HepG2 (cell line): ENCODE data around the gene ARPC1B. TPM values are rescaled to one million over a fixed set of nuclear protein-coding genes. Genes with fewer than 3 reads are reported as not detected.
A peak's percentile ranks its signal among the peaks of the same experiment; 100 is the strongest.

Source experiments
- ARNT2 ChIP-seq: sonication (generic); formaldehyde crosslinking; IDR thresholded peaks from 2 replicates; pipeline ENCODE4 v1.8.0; 2022; ENCODE audit warnings: mild to moderate bottlenecking, low read depth, missing genetic modification reagents, moderate library complexity
- DRAP1 ChIP-seq: IDR thresholded peaks from 2 replicates; pipeline ENCODE4 v1.6.1; 2016; ENCODE audit warnings: missing genetic modification reagents, missing compliant biosample characterization
- ELK4 ChIP-seq: sonication (generic); formaldehyde crosslinking; IDR thresholded peaks from 2 replicates; pipeline ENCODE4 v1.9.0; 2021; ENCODE audit warnings: missing genetic modification reagents, borderline replicate concordance
- GABPA ChIP-seq, 2 experiments: IDR thresholded peaks; 2 replicates each; pipeline ENCODE4 v1.6.1; 2011 to 2016; ENCODE audit warnings: low read depth in 2 of 2, low read length in 1 of 2, missing biosample characterization in 1 of 2, missing genetic modification characterization in 1 of 2
- HNRNPLL ChIP-seq: fragments of 200-400 bp; formaldehyde crosslinking; IDR thresholded peaks from 2 replicates; pipeline ENCODE4 v1.6.1; 2017; ENCODE audit warnings: mild to moderate bottlenecking, low read depth, low read length; ENCODE audit not compliant: poor library complexity, severe bottlenecking
- HOXA7 ChIP-seq: sonication (generic); formaldehyde crosslinking; IDR thresholded peaks from 2 replicates; pipeline ENCODE4 v1.8.1; 2022; ENCODE audit warnings: mild to moderate bottlenecking, missing genetic modification reagents, moderate library complexity
- IRF9 ChIP-seq: sonication (generic); formaldehyde crosslinking; IDR thresholded peaks from 2 replicates; pipeline ENCODE4 v1.8.0; 2022; ENCODE audit warnings: missing genetic modification reagents, mild to moderate bottlenecking, borderline replicate concordance
- MIER3 ChIP-seq: IDR thresholded peaks from 2 replicates; pipeline ENCODE4 v1.6.1; 2016; ENCODE audit warnings: missing compliant biosample characterization, borderline replicate concordance
- NBN ChIP-seq: fragments of 450-650 bp; conservative IDR thresholded peaks from 2 replicates; pipeline ENCODE4 v1.6.1; 2017
- NCOA1 ChIP-seq: sonication (generic); formaldehyde crosslinking; IDR thresholded peaks from 2 replicates; pipeline ENCODE4 v1.9.0; 2021; ENCODE audit warnings: missing genetic modification reagents
- NCOA2 ChIP-seq: sonication (generic); formaldehyde crosslinking; IDR thresholded peaks from 2 replicates; pipeline ENCODE4 v1.8.0; 2022; ENCODE audit warnings: inconsistent platforms
- PATZ1 ChIP-seq: sonication (generic); formaldehyde crosslinking; IDR thresholded peaks from 2 replicates; pipeline ENCODE4 v1.4.0; 2020; ENCODE audit warnings: missing genetic modification reagents
- SP1 ChIP-seq, 2 experiments: fragments of 450-650 bp in 1 of 2; sonication (generic) in 1 of 2; formaldehyde crosslinking in 1 of 2; IDR thresholded peaks; 2 replicates each; pipeline versions ENCODE4 v1.4.0 to v1.6.1; 2016 to 2020; ENCODE audit warnings: missing genetic modification reagents in 1 of 2
- THYN1 ChIP-seq: sonication (generic); formaldehyde crosslinking; IDR thresholded peaks from 2 replicates; pipeline ENCODE4 v1.8.1; 2023; ENCODE audit warnings: low read depth, mild to moderate bottlenecking, moderate library complexity, missing genetic modification reagents, borderline replicate concordance
- ZNF329 ChIP-seq: sonication (generic); formaldehyde crosslinking; IDR thresholded peaks from 2 replicates; pipeline ENCODE4 v1.9.0; 2021; ENCODE audit warnings: low read depth, mild to moderate bottlenecking, missing genetic modification reagents
- ZNF543 ChIP-seq: sonication (generic); formaldehyde crosslinking; IDR thresholded peaks from 2 replicates; pipeline ENCODE4 v1.4.0; 2020; ENCODE audit warnings: mild to moderate bottlenecking, missing genetic modification reagents
- ZNF878 ChIP-seq: sonication (generic); formaldehyde crosslinking; IDR thresholded peaks from 2 replicates; pipeline ENCODE4 v1.8.1; 2023; ENCODE audit warnings: mild to moderate bottlenecking, missing genetic modification reagents, moderate library complexity
- polyA plus RNA-seq, 8 experiments: library from polyadenylated mRNA; depleted of rRNA in 3 of 8; stranded (reverse) in 7 of 8; unstranded in 1 of 8; fragments of >200 nt; fragmentation: Illumina TruSeq in 4 of 8; extraction: Trizol in 4 of 8; gene quantifications; 2 replicates each; pipeline versions ENCODE4 v1.2.1 to v1.2.3, GENCODE V29; 2011 to 2016; ENCODE audit warnings: low read depth in 4 of 8, missing spikeins in 1 of 8, mixed read lengths in 1 of 8; ENCODE audit not compliant: insufficient read depth in 1 of 8
- total RNA-seq, 5 experiments: library from RNA; depleted of rRNA; stranded (reverse); fragments of >200 nt; fragmentation: Illumina TruSeq; extraction: Trizol; gene quantifications; 2 replicates each; pipeline ENCODE4 v1.2.3, GENCODE V29; 2016; ENCODE audit warnings: low read depth in 1 of 5
- TF ChIP-seq, protein P1 (sequence below): IDR thresholded peaks from 2 replicates; pipeline ENCODE4 v1.6.1; 2018; ENCODE audit warnings: missing genetic modification reagents
- TF ChIP-seq, protein P2 (sequence below): sonication (generic); formaldehyde crosslinking; IDR thresholded peaks from 2 replicates; pipeline ENCODE4 v1.5.1; 2020; ENCODE audit warnings: missing genetic modification reagents, mild to moderate bottlenecking, borderline replicate concordance

ARPC1B gene
- total and polyA plus RNA-seq, 2 of the 13 experiments (the other 11 are each of a cell fraction or from before 2014, with no cell fraction given): 72.9 to 89.1 TPM

GRCh38 chr7:99374111-99375064, at the start of gene ARPC1B (continued):
- TF ChIP-seq ELK4 (CRISPR knock-in tag) (no peak), THYN1 (CRISPR knock-in tag) (no peak), MIER3 (CRISPR knock-in tag) (no peak), ZNF543 (CRISPR knock-in tag) (no peak), NCOA2 (CRISPR knock-in tag) (no peak), PATZ1 (CRISPR knock-in tag) (peak; percentile 51; the same call in 1 of the 2 replicates), NBN (no peak), NCOA1 (CRISPR knock-in tag) (no peak), HOXA7 (CRISPR knock-in tag) (no peak), ZNF329 (CRISPR knock-in tag) (no peak), ARNT2 (peak; percentile 80; the same call in 1 of the 2 replicates), HNRNPLL (peak; percentile 88), GABPA (IDR thresholded peaks at IDR 0.05; ENCODE audit: low read depth, low read length) (no peak), GABPA (CRISPR knock-in tag; IDR thresholded peaks at IDR 0.05; ENCODE audit: low read depth) (no peak), IRF9 (CRISPR knock-in tag) (0 out of 2 replicates have a peak, but pooled peaks have one; percentile 46), DRAP1 (no peak), SP1 (IDR thresholded peaks at IDR 0.05) (no peak), SP1 (CRISPR knock-in tag; IDR thresholded peaks at IDR 0.05) (peak; percentile 47), ZNF878 (no peak)
- TF ChIP-seq, protein P1, sequence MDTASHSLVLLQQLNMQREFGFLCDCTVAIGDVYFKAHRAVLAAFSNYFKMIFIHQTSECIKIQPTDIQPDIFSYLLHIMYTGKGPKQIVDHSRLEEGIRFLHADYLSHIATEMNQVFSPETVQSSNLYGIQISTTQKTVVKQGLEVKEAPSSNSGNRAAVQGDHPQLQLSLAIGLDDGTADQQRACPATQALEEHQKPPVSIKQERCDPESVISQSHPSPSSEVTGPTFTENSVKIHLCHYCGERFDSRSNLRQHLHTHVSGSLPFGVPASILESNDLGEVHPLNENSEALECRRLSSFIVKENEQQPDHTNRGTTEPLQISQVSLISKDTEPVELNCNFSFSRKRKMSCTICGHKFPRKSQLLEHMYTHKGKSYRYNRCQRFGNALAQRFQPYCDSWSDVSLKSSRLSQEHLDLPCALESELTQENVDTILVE (CRISPR knock-in tag): no peak
- TF ChIP-seq, protein P2, sequence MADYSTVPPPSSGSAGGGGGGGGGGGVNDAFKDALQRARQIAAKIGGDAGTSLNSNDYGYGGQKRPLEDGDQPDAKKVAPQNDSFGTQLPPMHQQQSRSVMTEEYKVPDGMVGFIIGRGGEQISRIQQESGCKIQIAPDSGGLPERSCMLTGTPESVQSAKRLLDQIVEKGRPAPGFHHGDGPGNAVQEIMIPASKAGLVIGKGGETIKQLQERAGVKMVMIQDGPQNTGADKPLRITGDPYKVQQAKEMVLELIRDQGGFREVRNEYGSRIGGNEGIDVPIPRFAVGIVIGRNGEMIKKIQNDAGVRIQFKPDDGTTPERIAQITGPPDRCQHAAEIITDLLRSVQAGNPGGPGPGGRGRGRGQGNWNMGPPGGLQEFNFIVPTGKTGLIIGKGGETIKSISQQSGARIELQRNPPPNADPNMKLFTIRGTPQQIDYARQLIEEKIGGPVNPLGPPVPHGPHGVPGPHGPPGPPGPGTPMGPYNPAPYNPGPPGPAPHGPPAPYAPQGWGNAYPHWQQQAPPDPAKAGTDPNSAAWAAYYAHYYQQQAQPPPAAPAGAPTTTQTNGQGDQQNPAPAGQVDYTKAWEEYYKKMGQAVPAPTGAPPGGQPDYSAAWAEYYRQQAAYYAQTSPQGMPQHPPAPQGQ (CRISPR knock-in tag): no peak
